ENCODE measurements around the gene NUSAP1.
"Not testable (repeated sequence)": the region's sequence is repeated elsewhere in the genome, so short reads cannot be mapped to it uniquely, and the experiment has no call there.

NUSAP1 gene

GRCh38 chr15:41333026-41333562 is 413 bp downstream of the NUSAP1 start:
- DNase-seq = no peak

- DNase-seq = no peak
Observed at GRCh38 chr15:41334293-41335120, 1.8 kb downstream of the NUSAP1 start.

- DNase-seq = no peak
Observed at GRCh38 chr15:41336549-41336948, 3.9 kb downstream of the NUSAP1 start.

GRCh38 chr15:41337047-41337446 is 4.4 kb downstream of the NUSAP1 start:
- DNase-seq = no peak

- DNase-seq = no peak
Observed at GRCh38 chr15:41337631-41338522, 5.2 kb downstream of the NUSAP1 start.

- no peak for DNase-seq
Observed at GRCh38 chr15:41340189-41340695, 7.6 kb downstream of the NUSAP1 start.

GRCh38 chr15:41341519-41341918 is 8.8 kb downstream of the NUSAP1 start:
- DNase-seq = no peak

- no peak for DNase-seq
Observed at GRCh38 chr15:41347236-41347635, 14.6 kb downstream of the NUSAP1 start.

GRCh38 chr15:41350057-41350717 is 17.5 kb downstream of the NUSAP1 start:
- no peak for DNase-seq

GRCh38 chr15:41354371-41354770 is 21.7 kb downstream of the NUSAP1 start:
- no peak for DNase-seq

GRCh38 chr15:41367418-41367817 is 34.7 kb downstream of the NUSAP1 start:
- DNase-seq = no peak

- no peak for DNase-seq
Observed at GRCh38 chr15:41377978-41378377, 45.3 kb downstream of the NUSAP1 start.

- not testable (repeated sequence) for DNase-seq
Observed at GRCh38 chr15:41383974-41384749, 51.5 kb downstream of the NUSAP1 start.

- DNase-seq = no peak
Observed at GRCh38 chr15:41387646-41388045, 55.0 kb downstream of the NUSAP1 start.

- no peak for DNase-seq
Observed at GRCh38 chr15:41392659-41393058, 60.0 kb downstream of the NUSAP1 start.

- no peak for DNase-seq
Observed at GRCh38 chr15:41394924-41395323, 62.2 kb downstream of the NUSAP1 start.

- DNase-seq = no peak
Observed at GRCh38 chr15:41396111-41396510, 63.4 kb downstream of the NUSAP1 start.

- DNase-seq = no peak
Observed at GRCh38 chr15:41401904-41402267, 69.2 kb downstream of the NUSAP1 start.

- DNase-seq = no peak
Observed at GRCh38 chr15:41407341-41407740, 74.7 kb downstream of the NUSAP1 start.

- no peak for DNase-seq
Observed at GRCh38 chr15:41408234-41408641, 75.6 kb downstream of the NUSAP1 start.

GRCh38 chr15:41411031-41411430 is 78.3 kb downstream of the NUSAP1 start:
- no peak for DNase-seq

GRCh38 chr15:41411441-41411840 is 78.8 kb downstream of the NUSAP1 start:
- no peak for DNase-seq

Data from activated T-cell treated with anti-CD3 and anti-CD28 coated beads for 4 hours (primary cell).